HepG2 (cell line): ENCODE measurements around the gene PSKH1. TPM values are rescaled to one million over a fixed set of nuclear protein-coding genes. Genes with fewer than 3 reads are reported as not detected.

Source experiments
- AGO2 ChIP-seq: fragments of 200-400 bp; formaldehyde crosslinking; optimal IDR thresholded peaks from 2 replicates; pipeline ENCODE3; 2017; ENCODE audit warnings: mild to moderate bottlenecking, low read depth, low read length, moderate library complexity
- ATAD3A ChIP-seq: sonication (generic); formaldehyde crosslinking; IDR thresholded peaks from 2 replicates; pipeline ENCODE4 v1.4.0; 2020; ENCODE audit warnings: missing genetic modification reagents
- CHD2 ChIP-seq: IDR thresholded peaks from 2 replicates; pipeline ENCODE4 v1.6.1; 2011; ENCODE audit warnings: low read depth, low read length, improper control_type of control experiment
- FOXO1 ChIP-seq: sonication (generic); formaldehyde crosslinking; IDR thresholded peaks from 2 replicates; pipeline ENCODE4 v1.4.0; 2020; ENCODE audit warnings: missing genetic modification reagents
- GATAD2A ChIP-seq: IDR thresholded peaks from 2 replicates; pipeline ENCODE4 v1.6.1; 2016
- KDM2A ChIP-seq: sonication (generic); formaldehyde crosslinking; IDR thresholded peaks from 2 replicates; pipeline ENCODE4 v1.4.0; 2020; ENCODE audit warnings: low read depth, missing genetic modification reagents, borderline replicate concordance
- KDM6A ChIP-seq: IDR thresholded peaks from 2 replicates; pipeline ENCODE4 v1.6.1; 2016; ENCODE audit warnings: low read depth
- NCOA5 ChIP-seq: sonication (generic); formaldehyde crosslinking; IDR thresholded peaks from 2 replicates; pipeline ENCODE4 v1.4.0; 2020; ENCODE audit warnings: missing genetic modification reagents
- NFE2 ChIP-seq: sonication (generic); formaldehyde crosslinking; IDR thresholded peaks from 2 replicates; pipeline ENCODE4 v1.4.0; 2020; ENCODE audit warnings: missing genetic modification reagents
- NR3C1 ChIP-seq: sonication (generic); formaldehyde crosslinking; IDR thresholded peaks from 2 replicates; pipeline ENCODE4 v1.4.0; 2020; ENCODE audit warnings: missing genetic modification reagents
- POLR2G ChIP-seq: fragments of 200-400 bp; formaldehyde crosslinking; IDR thresholded peaks from 2 replicates; pipeline ENCODE4 v1.6.1; 2018; ENCODE audit warnings: mild to moderate bottlenecking, low read depth, low read length, moderate library complexity
- RXRA ChIP-seq: sonication (generic); formaldehyde crosslinking; IDR thresholded peaks from 2 replicates; pipeline ENCODE4 v1.5.1; 2020; ENCODE audit warnings: missing genetic modification reagents
- SPEN ChIP-seq: sonication (generic); formaldehyde crosslinking; IDR thresholded peaks from 2 replicates; pipeline ENCODE4 v1.5.1; 2020; ENCODE audit warnings: low read depth, mild to moderate bottlenecking, missing genetic modification reagents
- SRSF1 ChIP-seq: fragments of 200-400 bp; formaldehyde crosslinking; optimal IDR thresholded peaks from 2 replicates; pipeline ENCODE3; 2017; ENCODE audit warnings: mild to moderate bottlenecking, low read depth, low read length, moderate library complexity
- TCF7L2 ChIP-seq: IDR thresholded peaks from 2 replicates; pipeline ENCODE4 v1.6.1; 2011; ENCODE audit warnings: mild to moderate bottlenecking, low read depth, low read length, moderate library complexity
- YEATS2 ChIP-seq: sonication (generic); formaldehyde crosslinking; IDR thresholded peaks from 2 replicates; pipeline ENCODE4 v1.4.0; 2020; ENCODE audit warnings: missing genetic modification reagents, borderline replicate concordance
- ZFP1 ChIP-seq: IDR thresholded peaks from 2 replicates; pipeline ENCODE4 v1.6.1; 2016
- ZNF251 ChIP-seq: sonication (generic); formaldehyde crosslinking; IDR thresholded peaks from 2 replicates; pipeline ENCODE4 v1.9.0; 2021; ENCODE audit warnings: mild to moderate bottlenecking, missing genetic modification reagents
- ZNF33A ChIP-seq: sonication (generic); formaldehyde crosslinking; IDR thresholded peaks from 2 replicates; pipeline ENCODE4 v1.5.1; 2020; ENCODE audit warnings: missing genetic modification reagents, mild to moderate bottlenecking, moderate library complexity, borderline replicate concordance
- ZNF75D ChIP-seq: sonication (generic); formaldehyde crosslinking; IDR thresholded peaks from 2 replicates; pipeline ENCODE4 v1.8.1; 2023; ENCODE audit warnings: missing genetic modification reagents, mild to moderate bottlenecking, borderline replicate concordance
- polyA plus RNA-seq, 8 experiments: library from polyadenylated mRNA; depleted of rRNA in 3 of 8; stranded (reverse) in 7 of 8; unstranded in 1 of 8; fragments of >200 nt; fragmentation: Illumina TruSeq in 4 of 8; extraction: Trizol in 4 of 8; gene quantifications; 2 replicates each; pipeline versions ENCODE4 v1.2.1 to v1.2.3, GENCODE V29; 2011 to 2016; ENCODE audit warnings: low read depth in 4 of 8, missing spikeins in 1 of 8, mixed read lengths in 1 of 8; ENCODE audit not compliant: insufficient read depth in 1 of 8
- total RNA-seq, 5 experiments: library from RNA; depleted of rRNA; stranded (reverse); fragments of >200 nt; fragmentation: Illumina TruSeq; extraction: Trizol; gene quantifications; 2 replicates each; pipeline ENCODE4 v1.2.3, GENCODE V29; 2016; ENCODE audit warnings: low read depth in 1 of 5
- TF ChIP-seq, protein P1 (sequence below): IDR thresholded peaks from 2 replicates; pipeline ENCODE4 v1.6.1; 2016; ENCODE audit warnings: missing genetic modification reagents, missing compliant biosample characterization
- TF ChIP-seq, protein P2 (sequence below): sonication (generic); formaldehyde crosslinking; IDR thresholded peaks from 2 replicates; pipeline ENCODE4; 2020; ENCODE audit warnings: missing genetic modification reagents, mild to moderate bottlenecking, borderline replicate concordance
- TF ChIP-seq, protein P3 (sequence below): sonication (generic); formaldehyde crosslinking; IDR thresholded peaks from 2 replicates; pipeline ENCODE4 v1.8.1; 2023; ENCODE audit warnings: missing genetic modification reagents, mild to moderate bottlenecking, borderline replicate concordance
- TF ChIP-seq, protein P4 (sequence below): sonication (generic); formaldehyde crosslinking; IDR thresholded peaks from 2 replicates; pipeline ENCODE4 v1.4.0; 2020; ENCODE audit warnings: mild to moderate bottlenecking, missing genetic modification reagents
- TF ChIP-seq, protein P5 (sequence below): sonication (generic); formaldehyde crosslinking; IDR thresholded peaks from 2 replicates; pipeline ENCODE4 v1.5.1; 2020; ENCODE audit warnings: missing genetic modification reagents, mild to moderate bottlenecking, borderline replicate concordance
- TF ChIP-seq, protein P6 (sequence below): sonication (generic); IDR thresholded peaks from 2 replicates; pipeline ENCODE4 v1.6.1; 2016; ENCODE audit warnings: low read depth, borderline replicate concordance

PSKH1 gene
- total and polyA plus RNA-seq, 2 of the 13 experiments (the other 11 are each of a cell fraction or from before 2014, with no cell fraction given): 8.4 to 19.1 TPM

DNA sequence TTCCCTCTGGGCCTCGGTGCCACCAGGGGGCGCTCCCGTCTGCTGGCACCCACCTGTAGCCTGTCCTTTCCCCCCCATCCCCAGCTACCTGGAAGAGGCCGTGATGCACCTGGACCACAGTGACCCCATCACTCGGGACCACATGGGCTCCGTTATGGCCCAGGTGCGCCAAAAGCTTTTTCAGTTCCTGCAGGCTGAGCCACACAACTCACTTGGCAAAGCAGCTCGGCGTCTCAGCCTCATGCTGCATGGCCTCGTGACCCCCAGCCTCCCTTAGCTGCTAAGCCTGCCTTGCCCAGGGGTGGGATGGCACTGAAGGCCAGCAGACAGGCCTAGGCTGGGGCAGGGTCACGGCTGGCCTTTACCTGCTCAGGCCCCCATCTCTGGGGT, 9.2 kb upstream of the PSKH1 start (continued):
- no peak for TF ChIP-seq AGO2
- TF ChIP-seq KDM2A (CRISPR knock-in tag): no peak
- TF ChIP-seq CHD2: no peak
- no peak for TF ChIP-seq ZNF33A (CRISPR knock-in tag)
- TF ChIP-seq YEATS2 (CRISPR knock-in tag): 0 out of 2 replicates have a peak, but pooled peaks have one; percentile 43
- TF ChIP-seq KDM6A (CRISPR knock-in tag): no peak
- no peak for TF ChIP-seq ZNF251 (CRISPR knock-in tag)
- 0 out of 2 replicates have a peak, but pooled peaks have one; percentile 26 for TF ChIP-seq SPEN (CRISPR knock-in tag)
- no peak for TF ChIP-seq NFE2
- TF ChIP-seq, protein P1, sequence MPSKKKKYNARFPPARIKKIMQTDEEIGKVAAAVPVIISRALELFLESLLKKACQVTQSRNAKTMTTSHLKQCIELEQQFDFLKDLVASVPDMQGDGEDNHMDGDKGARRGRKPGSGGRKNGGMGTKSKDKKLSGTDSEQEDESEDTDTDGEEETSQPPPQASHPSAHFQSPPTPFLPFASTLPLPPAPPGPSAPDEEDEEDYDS: 0 out of 2 replicates have a peak, but pooled peaks have one; percentile 20
- TF ChIP-seq, protein P2, sequence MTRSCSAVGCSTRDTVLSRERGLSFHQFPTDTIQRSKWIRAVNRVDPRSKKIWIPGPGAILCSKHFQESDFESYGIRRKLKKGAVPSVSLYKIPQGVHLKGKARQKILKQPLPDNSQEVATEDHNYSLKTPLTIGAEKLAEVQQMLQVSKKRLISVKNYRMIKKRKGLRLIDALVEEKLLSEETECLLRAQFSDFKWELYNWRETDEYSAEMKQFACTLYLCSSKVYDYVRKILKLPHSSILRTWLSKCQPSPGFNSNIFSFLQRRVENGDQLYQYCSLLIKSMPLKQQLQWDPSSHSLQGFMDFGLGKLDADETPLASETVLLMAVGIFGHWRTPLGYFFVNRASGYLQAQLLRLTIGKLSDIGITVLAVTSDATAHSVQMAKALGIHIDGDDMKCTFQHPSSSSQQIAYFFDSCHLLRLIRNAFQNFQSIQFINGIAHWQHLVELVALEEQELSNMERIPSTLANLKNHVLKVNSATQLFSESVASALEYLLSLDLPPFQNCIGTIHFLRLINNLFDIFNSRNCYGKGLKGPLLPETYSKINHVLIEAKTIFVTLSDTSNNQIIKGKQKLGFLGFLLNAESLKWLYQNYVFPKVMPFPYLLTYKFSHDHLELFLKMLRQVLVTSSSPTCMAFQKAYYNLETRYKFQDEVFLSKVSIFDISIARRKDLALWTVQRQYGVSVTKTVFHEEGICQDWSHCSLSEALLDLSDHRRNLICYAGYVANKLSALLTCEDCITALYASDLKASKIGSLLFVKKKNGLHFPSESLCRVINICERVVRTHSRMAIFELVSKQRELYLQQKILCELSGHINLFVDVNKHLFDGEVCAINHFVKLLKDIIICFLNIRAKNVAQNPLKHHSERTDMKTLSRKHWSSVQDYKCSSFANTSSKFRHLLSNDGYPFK (CRISPR knock-in tag): peak; percentile 60; the same call in 1 of the 2 replicates
- TF ChIP-seq NCOA5 (CRISPR knock-in tag): no peak
- TF ChIP-seq RXRA (CRISPR knock-in tag): peak; percentile 57; the same call in 1 of the 2 replicates
- TF ChIP-seq NR3C1: no peak
- TF ChIP-seq TCF7L2: no peak
- no peak for TF ChIP-seq ATAD3A (CRISPR knock-in tag)
- TF ChIP-seq POLR2G: no peak
- TF ChIP-seq, protein P3, sequence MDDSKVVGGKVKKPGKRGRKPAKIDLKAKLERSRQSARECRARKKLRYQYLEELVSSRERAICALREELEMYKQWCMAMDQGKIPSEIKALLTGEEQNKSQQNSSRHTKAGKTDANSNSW (CRISPR knock-in tag): no peak
- peak; percentile 75; the same call in 1 of the 2 replicates for TF ChIP-seq ZFP1 (CRISPR knock-in tag)
- TF ChIP-seq, protein P4, sequence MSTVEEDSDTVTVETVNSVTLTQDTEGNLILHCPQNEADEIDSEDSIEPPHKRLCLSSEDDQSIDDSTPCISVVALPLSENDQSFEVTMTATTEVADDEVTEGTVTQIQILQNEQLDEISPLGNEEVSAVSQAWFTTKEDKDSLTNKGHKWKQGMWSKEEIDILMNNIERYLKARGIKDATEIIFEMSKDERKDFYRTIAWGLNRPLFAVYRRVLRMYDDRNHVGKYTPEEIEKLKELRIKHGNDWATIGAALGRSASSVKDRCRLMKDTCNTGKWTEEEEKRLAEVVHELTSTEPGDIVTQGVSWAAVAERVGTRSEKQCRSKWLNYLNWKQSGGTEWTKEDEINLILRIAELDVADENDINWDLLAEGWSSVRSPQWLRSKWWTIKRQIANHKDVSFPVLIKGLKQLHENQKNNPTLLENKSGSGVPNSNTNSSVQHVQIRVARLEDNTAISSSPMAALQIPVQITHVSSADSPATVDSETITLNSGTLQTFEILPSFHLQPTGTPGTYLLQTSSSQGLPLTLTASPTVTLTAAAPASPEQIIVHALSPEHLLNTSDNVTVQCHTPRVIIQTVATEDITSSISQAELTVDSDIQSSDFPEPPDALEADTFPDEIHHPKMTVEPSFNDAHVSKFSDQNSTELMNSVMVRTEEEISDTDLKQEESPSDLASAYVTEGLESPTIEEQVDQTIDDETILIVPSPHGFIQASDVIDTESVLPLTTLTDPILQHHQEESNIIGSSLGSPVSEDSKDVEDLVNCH (CRISPR knock-in tag): no peak
- peak; percentile 34; the same call in 1 of the 2 replicates for TF ChIP-seq GATAD2A (CRISPR knock-in tag)
- TF ChIP-seq SRSF1: peak; percentile 17
- TF ChIP-seq FOXO1: no peak
- TF ChIP-seq, protein P5, sequence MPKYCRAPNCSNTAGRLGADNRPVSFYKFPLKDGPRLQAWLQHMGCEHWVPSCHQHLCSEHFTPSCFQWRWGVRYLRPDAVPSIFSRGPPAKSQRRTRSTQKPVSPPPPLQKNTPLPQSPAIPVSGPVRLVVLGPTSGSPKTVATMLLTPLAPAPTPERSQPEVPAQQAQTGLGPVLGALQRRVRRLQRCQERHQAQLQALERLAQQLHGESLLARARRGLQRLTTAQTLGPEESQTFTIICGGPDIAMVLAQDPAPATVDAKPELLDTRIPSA (CRISPR knock-in tag): no peak
- TF ChIP-seq, protein P6, sequence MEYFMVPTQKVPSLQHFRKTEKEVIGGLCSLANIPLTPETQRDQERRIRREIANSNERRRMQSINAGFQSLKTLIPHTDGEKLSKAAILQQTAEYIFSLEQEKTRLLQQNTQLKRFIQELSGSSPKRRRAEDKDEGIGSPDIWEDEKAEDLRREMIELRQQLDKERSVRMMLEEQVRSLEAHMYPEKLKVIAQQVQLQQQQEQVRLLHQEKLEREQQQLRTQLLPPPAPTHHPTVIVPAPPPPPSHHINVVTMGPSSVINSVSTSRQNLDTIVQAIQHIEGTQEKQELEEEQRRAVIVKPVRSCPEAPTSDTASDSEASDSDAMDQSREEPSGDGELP: peak; percentile 34; the same call in 1 of the 2 replicates
- no peak for TF ChIP-seq ZNF75D
